ENCODE data around the gene DUOX1. TPM values are rescaled to one million over a fixed set of nuclear protein-coding genes. Genes with fewer than 3 reads are reported as not detected.
"Not testable (repeated sequence)": the region's sequence is repeated elsewhere in the genome, so short reads cannot be mapped to it uniquely, and the experiment has no call there.

The DUOX1 gene
- total RNA-seq, 3 donors from 2014 or later (not counting 1 experiment from before 2014, with no cell fraction given) = 0.20 TPM; not detected in 2

GRCh38 chr15:45102226-45102625, 27.6 kb upstream of the DUOX1 start:
- Mint-ChIP-seq H3K36me3 (no peaks in the 10 kb centered on the region), H3K27me3 (ENCODE audit: low read depth in 2 of 2) (peaks cover 0 to 9% of the 10 kb centered on the region in 2 donors), H3K9me3 (no peaks in the 10 kb centered on the region), H3K27ac (no peak overlapping the region), H3K4me3 (no peak overlapping the region), H3K4me1 (no peaks in the 10 kb centered on the region)
- Histone ChIP-seq H3K4me1 (ENCODE audit: control insufficient read depth, insufficient read depth, low read length) (no peaks in the 10 kb centered on the region), H3K36me3 (ENCODE audit: control insufficient read depth, insufficient read depth, low read length) (no peaks in the 10 kb centered on the region), H3K27ac (ENCODE audit: low read length) (no peak overlapping the region), H3K27me3 (ENCODE audit: control insufficient read depth, insufficient read depth, low read length) (no peaks in the 10 kb centered on the region), H3K9me3 (ENCODE audit: control insufficient read depth, insufficient read depth, low read length) (no peaks in the 10 kb centered on the region), H3K4me3 (ENCODE audit: low read length) (no peak overlapping the region)
- no peak for DNase-seq
- no peak for TF ChIP-seq CTCF (IDR thresholded peaks at IDR 0.05)
- intact Hi-C loops (cut with micrococcal nuclease) = no loop called here
- ATAC-seq = no peak
- WGBS (ENCODE audit: insufficient coverage) = 89% methylated on average over 6 of the region's 6 CpGs

DNA sequence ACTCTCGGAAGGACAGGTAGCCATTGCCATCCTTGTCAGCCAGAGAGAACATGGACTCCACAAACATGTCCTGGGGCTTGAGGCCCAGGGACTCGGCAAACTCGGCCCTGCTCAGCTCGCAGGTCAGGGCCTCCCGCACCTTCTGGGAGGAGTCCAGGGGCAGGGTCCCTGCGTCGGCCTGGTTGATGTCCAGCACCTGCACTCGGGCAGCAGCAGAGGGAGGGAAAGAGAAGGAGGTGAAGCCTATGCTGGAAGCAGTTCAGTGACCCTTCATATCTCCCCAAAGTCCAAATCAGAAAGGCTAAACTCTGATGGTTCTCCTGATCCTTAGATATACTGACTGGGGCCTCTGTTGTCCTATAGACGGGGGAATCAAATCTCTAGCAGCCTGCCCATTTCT, 25.6 kb upstream of the DUOX1 start:
- H3K27me3 ChIP-seq (ENCODE audit: control insufficient read depth, insufficient read depth, low read length); ATAC-seq; H3K4me3 Mint-ChIP-seq; H3K36me3 ChIP-seq (ENCODE audit: control insufficient read depth, insufficient read depth, low read length); intact Hi-C loops (cut with micrococcal nuclease); H3K27ac ChIP-seq (ENCODE audit: low read length); H3K4me3 ChIP-seq (ENCODE audit: low read length); H3K4me1 Mint-ChIP-seq; DNase-seq; H3K9me3 ChIP-seq (ENCODE audit: control insufficient read depth, insufficient read depth, low read length); H3K4me1 ChIP-seq (ENCODE audit: control insufficient read depth, insufficient read depth, low read length); H3K36me3 Mint-ChIP-seq; H3K9me3 Mint-ChIP-seq; H3K27ac Mint-ChIP-seq: not testable (repeated sequence)
- H3K27me3 Mint-ChIP-seq (ENCODE audit: low read depth in 2 of 2) = peaks cover 6 to 16% of the 10 kb centered on the region in 2 donors
- WGBS (ENCODE audit: insufficient coverage) = 80% methylated on average over 9 of the region's 9 CpGs

DNA sequence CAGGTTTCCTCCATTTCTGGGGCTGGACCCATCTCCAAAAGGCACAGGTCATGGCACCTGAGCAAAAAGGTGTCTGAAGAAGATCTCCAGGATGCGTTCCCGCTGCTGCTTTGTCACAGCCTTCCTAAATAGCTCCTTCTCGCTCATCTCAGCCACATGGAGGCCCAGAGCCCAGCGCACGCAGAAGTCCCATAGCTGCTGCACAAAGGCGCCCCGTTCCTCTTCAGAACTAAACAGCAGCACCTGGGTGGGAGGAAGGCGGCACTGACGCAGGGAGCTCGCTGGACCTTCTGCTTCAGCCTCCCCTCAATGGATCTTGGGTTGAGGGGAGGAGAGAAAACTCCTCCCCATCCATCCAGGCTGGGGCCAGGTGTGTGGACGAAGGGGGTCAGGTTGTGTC, 24.2 kb upstream of the DUOX1 start:
- H3K4me3 ChIP-seq (ENCODE audit: low read length) = no peak overlapping the region
- TF ChIP-seq CTCF (IDR thresholded peaks at IDR 0.05) = no peak
- H3K27ac ChIP-seq (ENCODE audit: low read length) = no peak overlapping the region
- peaks cover 20 to 29% of the 10 kb centered on the region in 2 donors for H3K27me3 Mint-ChIP-seq (ENCODE audit: low read depth in 2 of 2)
- H3K27me3 ChIP-seq (ENCODE audit: control insufficient read depth, insufficient read depth, low read length) = peaks cover 6% of the 10 kb centered on the region
- H3K4me3 Mint-ChIP-seq = no peak overlapping the region
- no peaks in the 10 kb centered on the region for H3K4me1 ChIP-seq (ENCODE audit: control insufficient read depth, insufficient read depth, low read length)
- no peaks in the 10 kb centered on the region for H3K9me3 Mint-ChIP-seq
- no peaks in the 10 kb centered on the region for H3K36me3 ChIP-seq (ENCODE audit: control insufficient read depth, insufficient read depth, low read length)
- H3K9me3 ChIP-seq (ENCODE audit: control insufficient read depth, insufficient read depth, low read length) = no peaks in the 10 kb centered on the region
- H3K27ac Mint-ChIP-seq = no peak overlapping the region
- ATAC-seq (no peak), DNase-seq (no peak)
- 91% methylated on average over 7 of the region's 11 CpGs for WGBS (ENCODE audit: insufficient coverage)
- no peaks in the 10 kb centered on the region for H3K4me1 Mint-ChIP-seq
- H3K36me3 Mint-ChIP-seq = no peaks in the 10 kb centered on the region
- intact Hi-C loops (cut with micrococcal nuclease) = no loop called here

DNA sequence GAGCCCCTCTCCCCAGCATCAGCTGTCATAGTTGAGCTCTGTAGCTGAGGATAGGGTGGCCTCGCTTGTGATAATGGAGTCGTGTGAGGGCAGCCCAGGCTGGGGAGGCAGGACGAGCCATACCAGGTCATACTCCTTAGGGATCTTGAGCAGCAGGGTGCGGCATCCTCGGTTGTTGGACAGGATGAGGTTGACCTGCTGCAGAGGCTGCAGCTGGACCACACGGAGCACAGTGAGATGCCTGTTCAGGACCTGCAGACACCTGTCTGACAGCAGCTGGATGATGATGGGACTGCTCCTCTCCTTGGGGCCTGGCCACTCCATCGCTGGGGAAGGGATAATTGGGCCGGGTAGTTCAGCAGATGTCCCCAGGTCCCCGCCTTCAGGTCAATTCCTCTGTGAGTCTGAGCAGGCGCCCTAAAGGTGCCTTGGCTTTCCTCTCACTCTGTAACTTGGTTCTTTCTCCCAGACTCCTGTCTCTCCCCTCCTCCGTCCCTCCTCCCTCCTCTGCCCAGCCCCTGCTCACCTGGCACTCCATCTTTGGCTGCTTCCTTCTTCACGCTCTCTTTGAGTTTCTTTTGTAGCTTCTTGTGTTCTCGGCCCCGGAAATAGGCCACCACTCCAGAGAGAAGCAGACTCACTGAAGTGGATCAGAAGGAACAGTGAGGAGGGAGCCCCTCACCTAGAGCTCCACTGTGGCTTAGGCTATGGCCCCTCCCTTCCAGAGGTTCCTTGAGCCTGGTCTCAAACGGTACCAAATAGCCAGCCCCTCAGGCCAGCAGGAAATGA, 23.6 kb upstream of the DUOX1 start:
- H3K4me1 ChIP-seq (ENCODE audit: control insufficient read depth, insufficient read depth, low read length) = no peaks in the 10 kb centered on the region
- H3K27me3 Mint-ChIP-seq (ENCODE audit: low read depth in 2 of 2) = peaks cover 21 to 30% of the 10 kb centered on the region in 2 donors
- no peaks in the 10 kb centered on the region for H3K9me3 ChIP-seq (ENCODE audit: control insufficient read depth, insufficient read depth, low read length)
- H3K9me3 Mint-ChIP-seq = no peaks in the 10 kb centered on the region
- H3K27me3 ChIP-seq (ENCODE audit: control insufficient read depth, insufficient read depth, low read length) = peaks cover 6% of the 10 kb centered on the region
- no peak overlapping the region for H3K27ac ChIP-seq (ENCODE audit: low read length)
- intact Hi-C loops (cut with micrococcal nuclease) = no loop called here
- no peak for ATAC-seq
- H3K4me1 Mint-ChIP-seq = no peaks in the 10 kb centered on the region
- H3K27ac Mint-ChIP-seq = no peak overlapping the region
- no peak overlapping the region for H3K4me3 ChIP-seq (ENCODE audit: low read length)
- no peak for TF ChIP-seq CTCF (IDR thresholded peaks at IDR 0.05)
- 83% methylated on average over 15 of the region's 15 CpGs for WGBS (ENCODE audit: insufficient coverage)
- DNase-seq = no peak
- H3K4me3 Mint-ChIP-seq = no peak overlapping the region
- H3K36me3 Mint-ChIP-seq = no peaks in the 10 kb centered on the region
- no peaks in the 10 kb centered on the region for H3K36me3 ChIP-seq (ENCODE audit: control insufficient read depth, insufficient read depth, low read length)

Measured in natural killer cell (primary cell).